ENCODE results near the gene SPON2.
A peak's percentile ranks its signal among the peaks of the same experiment; 100 is the strongest.

The SPON2 gene

DNA sequence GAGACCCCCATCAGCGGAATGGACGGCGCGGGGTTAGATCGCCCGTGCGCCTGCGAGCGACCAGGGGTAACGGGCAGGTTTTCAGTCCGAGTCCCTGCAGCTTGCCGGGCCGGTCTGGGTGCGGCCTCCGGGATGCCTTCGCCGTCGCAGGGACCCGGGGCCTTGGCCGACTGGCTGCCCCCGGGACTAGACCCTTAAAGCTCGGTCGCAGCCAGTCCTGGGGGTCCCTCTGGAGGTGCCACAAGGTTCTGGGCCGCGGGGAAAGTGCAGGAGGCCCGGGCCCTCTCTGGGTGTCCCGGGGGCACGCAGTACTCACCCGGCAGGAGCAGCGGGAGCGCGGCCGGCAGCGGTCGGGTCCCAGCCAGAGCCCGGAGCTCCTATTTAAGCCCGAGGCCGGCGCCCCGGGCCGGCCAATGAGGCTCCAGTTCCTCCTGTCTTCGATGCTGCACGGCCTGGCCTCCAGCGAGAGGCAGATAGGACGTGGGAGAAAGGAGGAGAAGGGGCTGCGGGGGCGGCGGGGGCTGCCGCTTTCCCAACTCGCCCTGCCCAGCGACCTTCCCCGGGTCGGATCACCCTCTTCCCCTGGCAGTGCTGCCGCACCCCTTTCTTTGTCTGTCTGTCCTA is at the start of gene SPON2:
Gene SPON2, minus strand, starts transcription at position 356 of the 624 bp plus-strand sequence.
- DNase-seq: no peak

DNA sequence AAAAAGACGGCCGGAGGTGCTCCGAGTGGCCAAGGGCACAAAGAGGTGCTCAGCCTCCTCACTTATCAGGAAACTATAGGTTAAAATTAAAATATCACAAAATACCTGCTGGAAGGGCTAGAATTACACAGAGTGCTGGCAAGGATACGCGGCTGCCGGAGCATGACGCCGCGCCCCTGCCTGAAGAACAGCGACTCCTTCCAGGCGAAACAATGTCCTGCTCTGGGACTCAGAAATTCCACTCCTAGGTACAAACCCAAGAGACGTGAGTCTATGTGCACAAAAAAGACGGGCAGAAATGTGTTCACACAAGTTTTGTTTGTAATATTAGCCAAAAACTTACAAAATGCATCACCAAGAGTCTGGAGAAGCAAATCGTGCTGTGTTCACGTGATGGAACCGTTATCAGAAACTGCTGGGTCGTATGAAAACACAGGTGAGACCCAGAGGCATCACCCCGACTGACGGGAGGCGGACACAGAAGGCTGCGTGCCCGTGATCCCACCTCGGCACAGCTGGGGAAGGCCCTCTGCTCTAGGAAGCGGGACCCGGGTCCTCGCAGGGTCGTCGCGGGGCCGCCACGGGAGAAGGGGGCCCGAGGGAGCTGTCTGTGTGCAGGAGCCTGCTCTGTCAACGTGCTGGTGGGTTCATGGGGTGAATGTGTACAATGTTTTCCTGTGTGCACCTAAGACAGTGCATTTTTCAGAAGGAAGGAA is 48.9 kb upstream of the SPON2 start:
- DNase-seq: no peak

DNA sequence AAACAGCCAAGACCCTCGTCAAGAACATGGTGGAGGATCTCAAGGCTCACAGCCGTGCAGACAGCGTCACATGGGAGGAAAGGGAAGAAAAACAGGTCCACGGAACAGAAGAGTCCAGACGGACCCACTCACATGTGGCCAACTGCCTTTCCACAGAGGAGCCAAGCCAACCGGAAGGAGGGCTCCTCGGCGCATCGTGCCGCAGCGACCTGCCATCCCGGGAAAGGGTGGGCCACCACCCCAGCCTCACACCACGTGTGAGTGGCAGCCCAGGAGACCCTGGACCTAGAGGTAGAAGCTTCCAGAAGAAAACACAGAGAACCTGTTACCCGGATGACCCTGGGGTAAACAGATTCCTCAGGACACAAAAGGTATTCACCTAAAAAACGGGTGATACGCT is 48.2 kb upstream of the SPON2 start:
- no peak for DNase-seq

DNA sequence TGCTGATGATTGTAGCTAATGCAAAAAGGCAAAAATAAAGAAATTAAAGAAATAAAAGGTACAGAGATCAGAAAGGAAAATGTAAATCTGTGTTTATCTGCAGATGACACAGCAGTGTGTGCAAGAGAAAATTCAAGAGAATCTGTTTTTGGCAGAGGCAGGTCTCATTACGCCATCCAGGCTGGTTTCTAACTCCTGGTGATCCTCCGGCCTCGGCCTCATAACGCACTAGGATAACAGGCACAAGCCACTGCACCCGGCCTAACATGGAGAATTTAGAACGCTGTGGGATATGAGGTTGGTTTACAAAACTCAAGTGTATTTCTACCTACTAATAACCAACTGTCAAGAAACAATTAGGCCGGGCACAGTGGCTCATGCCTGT is 47.2 kb upstream of the SPON2 start:
- DNase-seq: no peak

DNA sequence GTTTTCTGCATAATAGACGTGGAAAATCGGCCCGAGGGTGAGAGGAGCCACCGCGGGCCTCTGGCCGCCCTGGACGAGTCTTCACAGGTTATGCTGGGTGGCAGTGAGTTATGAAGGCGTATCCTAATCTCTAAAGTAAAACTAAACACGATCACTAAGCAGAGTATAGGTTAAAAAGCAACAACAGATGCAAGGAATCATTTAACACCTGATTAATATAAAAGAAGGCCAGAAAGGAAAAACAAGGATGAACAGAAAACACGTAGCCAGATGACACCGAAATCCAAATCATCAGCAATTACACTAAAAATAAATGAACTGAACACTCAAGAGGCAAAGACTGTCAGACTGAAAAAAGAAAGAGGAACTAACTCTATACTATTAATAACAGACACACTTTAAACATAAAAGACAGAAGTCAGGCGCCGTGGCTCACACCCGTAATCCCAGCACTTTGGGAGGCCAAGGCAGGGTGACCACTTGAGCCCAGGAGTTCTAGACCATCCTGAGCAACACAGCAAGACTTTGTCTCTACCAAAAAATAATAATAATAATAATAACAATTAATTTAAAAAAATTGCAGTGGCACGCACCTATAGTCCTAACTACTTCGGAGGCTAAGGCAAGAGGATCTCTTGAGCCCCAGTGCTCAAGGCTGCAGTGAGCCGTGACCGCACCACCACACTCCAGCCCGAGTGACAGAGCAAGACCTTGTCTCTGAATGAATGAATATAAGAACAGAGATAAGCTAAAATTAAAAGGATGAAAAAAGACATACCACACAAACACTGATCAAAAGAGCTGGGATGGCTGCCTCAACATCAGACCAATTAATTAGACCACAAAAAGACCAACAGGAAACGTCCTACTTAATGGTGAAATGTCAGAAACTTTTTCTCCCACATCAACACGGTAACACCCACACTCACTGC is 46.5 kb upstream of the SPON2 start:
- DNase-seq: no peak

DNA sequence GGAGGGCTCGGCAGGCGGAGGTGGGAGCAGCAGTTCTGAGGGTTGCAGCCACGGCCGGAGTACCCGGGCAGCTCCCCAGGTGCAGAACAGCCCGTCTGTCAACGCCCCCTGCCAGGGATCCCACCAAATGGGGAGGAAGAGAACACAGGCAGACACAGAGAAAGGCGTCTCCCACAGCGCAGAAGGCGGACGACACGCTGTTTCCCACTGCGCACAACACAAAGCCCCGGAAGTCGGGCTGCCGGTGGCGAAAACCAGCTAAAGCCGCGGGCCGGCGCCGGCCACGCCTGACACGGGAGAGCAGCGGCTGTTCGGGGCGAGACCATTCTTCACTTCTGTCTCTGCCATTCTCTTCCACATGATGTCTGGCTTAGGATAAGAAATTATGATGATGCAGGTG is 45.0 kb upstream of the SPON2 start:
- DNase-seq: no peak

DNA sequence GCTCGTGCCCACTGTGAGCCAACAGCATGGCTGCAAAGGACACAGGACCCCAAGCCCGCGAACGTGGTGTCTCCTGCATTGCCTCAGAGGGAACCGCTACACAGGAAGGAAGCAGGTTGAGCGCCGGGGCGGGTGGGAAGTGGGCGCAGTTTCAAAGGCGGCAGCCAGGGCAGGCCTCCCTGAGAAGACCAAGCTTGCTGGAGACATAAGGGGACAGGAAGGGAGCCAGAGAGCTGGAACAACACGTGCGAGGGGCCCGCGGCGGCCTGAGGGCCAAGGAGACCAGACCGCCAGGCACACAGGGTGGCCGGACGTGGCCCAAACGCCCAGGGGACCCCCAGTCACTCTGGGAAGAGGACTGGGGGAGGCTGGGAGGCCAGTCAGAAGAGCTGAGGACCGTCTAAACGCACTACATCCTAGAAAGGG is 44.5 kb upstream of the SPON2 start:
- peak in 4 of 56 donors; percentile 1 to 30 (median 14) for DNase-seq

DNA sequence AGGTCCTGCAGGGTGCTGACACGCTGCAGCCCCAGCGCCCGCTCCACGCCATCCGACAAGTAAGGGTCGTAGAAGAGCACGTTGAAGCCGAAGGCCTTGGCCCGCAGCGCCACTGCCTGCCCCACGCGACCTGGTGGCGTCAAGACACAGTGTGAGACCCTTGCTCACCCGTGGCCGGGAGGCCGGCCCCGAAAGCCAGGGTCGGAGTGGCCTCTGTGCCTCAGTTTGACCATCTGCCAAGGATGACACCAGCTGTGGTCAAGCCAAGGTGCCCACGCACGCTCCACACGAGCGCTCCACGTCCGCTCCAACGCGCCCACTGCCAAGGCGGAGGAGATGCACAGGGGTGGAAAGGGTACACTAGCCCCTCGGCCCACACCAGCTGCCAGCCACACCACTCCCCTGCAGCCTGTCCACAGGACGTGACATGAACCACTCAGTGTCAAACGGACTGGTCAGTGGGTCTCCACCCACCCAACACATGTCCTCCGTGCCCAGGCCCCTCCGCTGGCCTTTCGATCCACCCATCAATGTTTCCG is 43.8 kb upstream of the SPON2 start:
- no peak for DNase-seq

DNA sequence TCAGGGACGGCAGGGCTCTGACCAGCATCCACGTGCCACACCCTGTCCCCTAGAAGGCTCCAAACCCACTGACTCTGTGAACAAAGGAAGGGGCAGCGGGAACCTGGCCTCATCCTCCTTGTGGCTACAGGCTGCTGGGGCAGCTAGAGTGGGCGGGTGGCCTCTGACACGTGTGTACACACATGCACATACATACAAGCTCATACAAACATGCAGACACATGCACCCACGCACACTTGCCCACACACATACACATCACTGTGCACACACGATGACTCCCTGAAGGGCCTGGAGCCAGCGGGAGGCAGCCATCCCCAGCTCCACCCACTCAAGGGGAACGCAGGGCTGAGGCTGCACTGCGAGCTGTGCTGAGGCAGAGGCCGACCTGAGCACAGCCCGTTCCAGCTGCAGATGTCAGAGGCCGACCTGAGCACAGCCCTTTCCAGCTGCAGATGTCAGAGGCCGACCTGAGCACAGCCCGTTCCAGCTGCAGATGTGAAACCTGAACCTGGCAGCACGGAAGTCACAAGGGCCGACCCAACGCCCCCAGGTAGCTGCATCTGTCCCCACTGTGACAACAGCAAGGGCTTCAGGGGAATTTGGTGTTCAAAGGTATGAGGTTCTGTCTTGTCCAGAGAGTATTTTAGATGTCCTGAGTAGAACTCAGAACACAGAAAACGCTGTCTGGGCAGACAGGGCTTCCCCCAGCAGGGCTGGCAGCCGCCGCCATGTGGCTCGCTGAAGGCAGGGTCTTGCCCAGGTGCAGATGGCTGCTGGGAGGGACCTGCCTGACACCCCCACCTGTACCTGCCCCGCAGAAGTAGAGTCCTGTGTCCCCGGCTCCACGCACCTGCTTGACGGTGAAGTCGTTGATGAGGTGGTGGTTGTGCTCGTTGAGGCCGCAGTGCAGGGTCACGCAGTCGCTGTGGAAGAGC is 43.0 kb upstream of the SPON2 start:
- peak in 4 of 56 donors; percentile 20 to 30 (median 22) for DNase-seq

DNA sequence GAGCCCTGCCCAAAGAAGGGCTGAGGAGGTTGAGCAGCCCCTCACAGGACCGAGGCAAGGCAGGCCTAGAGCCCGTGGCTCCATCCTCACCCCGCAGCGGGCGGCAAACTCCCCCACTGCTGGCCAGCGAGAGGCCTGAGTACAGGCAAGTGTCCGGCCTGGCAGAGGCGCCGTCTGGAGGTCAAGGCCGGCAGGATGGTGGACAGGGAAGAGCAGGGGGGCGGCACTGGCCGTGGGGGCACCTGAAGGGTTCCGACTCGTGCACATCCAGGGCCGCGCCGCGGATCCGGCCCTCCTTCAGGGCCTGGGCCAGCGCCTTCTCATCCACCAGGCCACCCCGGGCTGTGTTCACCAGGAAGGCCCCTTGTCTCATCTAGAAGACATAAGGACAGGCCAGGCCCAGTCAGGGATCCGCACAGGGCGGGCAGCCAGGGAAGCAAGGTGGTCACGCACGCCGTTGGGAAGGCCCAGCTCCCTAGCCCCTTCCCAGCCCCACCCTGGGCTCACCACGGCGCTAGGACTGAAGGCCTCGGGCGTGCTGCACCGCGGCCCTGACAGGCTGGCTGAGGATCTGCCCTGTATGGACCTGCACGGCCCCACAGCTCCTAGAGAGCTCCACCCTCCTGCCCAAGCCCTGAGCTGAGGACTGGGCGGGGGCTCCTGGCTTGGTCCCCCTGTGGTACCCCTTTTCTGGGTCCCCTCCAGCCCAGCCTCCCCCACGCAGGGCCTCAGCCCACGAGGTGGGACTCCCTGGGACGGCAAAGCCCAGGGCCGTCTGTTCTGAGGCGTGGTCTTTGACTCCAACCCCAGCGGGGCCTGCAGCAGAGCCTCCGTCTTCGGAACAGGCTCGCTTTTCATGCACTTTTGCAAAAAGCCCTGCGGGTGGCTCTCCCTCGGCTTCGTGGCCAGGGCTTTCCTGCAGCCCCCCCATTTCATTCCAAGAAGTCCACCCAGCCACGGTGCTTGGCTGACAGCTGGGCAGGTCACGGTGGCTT is 42.0 kb upstream of the SPON2 start:
- no peak for DNase-seq

DNA sequence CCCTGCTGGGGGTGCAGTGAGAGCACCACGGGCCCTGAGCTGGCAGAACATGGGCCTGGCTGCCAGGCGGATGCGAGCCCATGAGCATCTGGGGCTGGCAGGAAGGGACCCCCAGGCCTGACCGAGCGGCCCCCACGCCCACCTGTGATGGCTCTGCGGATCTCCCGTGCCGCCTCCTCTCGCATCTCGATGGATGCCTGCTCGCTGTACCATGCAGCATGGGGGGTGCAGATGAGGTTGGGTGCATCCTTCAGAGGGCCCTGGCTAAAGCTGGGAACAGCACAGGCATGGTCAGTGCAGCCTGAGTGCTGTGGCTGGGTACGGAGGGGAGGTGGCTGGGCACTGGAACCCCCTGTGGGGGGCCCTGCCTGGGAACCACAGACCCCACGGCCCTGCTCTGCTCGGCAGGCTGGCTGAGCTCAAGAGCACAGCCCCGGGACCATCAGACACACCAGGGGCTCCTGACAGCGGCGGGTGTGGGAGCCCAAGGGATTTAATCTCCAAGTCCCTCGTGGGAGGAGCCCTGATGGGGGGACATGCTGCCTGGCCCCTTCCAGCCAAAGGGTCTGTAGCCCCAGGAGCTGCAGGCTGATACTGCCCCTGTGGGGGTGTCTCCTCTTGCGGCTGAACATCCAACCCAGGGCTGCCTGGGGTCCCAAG is 41.1 kb upstream of the SPON2 start:
- no peak for DNase-seq

DNA sequence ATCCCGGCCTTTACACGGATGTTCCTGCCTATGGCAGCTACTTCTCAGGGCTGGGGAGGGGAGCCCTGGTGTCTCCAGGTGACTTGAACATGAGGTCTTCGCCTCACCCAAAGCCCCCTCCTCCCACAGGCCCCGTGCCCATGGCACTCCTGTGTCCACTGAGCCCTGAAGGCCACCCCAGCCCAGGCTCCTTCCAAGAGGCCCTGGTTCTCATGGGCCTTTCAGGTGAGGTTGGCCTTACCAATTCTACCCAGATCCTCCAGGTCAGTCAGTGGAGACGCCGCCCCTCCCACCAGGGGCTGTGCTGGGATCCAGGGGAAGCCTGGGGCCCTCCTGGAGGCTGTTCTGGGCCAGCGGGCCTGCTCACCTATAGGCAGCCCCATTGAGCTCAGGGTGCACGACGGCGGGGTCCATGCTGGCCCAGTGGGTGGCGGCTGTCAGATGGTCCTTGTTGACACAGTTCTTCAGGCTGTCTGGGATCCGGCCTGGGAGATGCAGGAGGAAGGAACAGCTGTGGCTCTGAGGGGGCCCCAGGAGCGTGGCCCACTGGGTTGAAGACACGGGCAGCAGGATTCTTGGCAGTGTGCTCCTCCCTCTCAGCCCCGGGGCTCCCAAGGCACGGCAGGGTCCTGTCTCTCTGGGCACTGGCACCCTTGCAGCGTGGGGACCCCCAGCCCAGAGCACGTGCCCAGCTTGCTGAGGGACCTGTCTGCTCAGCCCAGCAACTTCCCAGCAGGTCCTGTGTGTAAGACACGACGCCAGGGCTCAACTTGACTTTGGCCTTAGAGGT is 40.4 kb upstream of the SPON2 start:
- DNase-seq: no peak

DNA sequence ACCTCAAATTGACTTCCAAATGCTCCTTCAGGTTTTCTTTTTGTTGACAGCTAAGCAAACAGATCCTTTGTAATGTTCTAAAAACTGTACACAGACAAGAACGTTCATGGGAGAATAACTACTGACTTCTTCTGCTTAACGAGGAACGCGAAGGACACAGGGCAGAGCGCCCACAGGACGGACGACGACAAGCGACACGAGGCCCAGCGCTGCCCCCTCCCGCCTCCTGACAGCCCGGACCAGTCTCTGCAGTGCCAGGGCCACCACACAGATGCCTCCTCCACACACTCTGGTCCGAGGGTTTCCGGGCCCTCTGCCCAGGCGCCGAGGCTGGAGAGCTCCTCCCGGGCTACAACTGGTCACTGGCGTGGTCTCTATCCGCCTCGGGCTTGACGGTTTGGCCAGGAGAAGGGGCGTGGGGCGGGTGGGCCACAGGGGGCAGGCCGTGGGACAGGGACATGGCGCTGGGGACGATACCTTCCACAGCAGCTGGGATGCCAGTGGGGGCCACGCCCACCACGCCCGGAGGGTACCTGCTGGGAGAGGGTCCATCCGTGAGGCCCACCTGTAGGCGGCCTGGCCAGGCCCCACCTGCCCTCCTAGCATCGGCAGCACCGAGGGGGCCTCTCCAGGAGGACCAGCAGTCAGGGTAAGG is 39.6 kb upstream of the SPON2 start:
- DNase-seq: peak in 31 of 56 donors; percentile 11 to 74 (median 42)

DNA sequence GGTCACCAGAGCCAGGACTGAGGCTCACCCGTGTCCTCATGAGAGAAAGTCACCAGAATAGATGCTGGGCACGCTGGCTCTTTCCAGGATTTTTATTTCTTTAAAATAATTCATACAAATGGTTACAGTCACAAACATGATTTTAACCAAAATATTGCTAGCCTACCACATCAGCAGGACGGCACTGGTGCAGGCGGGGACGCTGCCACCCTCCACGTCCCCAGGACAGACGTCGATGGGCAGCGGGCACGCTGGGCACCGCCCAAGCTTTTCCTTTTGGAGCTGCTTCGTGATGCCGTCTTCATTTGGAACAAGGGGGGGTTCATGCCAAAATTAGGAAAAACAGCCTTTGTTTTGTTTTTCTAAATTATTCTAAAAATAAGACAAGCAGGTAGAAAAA is 39.0 kb upstream of the SPON2 start:
- DNase-seq: no peak

DNA sequence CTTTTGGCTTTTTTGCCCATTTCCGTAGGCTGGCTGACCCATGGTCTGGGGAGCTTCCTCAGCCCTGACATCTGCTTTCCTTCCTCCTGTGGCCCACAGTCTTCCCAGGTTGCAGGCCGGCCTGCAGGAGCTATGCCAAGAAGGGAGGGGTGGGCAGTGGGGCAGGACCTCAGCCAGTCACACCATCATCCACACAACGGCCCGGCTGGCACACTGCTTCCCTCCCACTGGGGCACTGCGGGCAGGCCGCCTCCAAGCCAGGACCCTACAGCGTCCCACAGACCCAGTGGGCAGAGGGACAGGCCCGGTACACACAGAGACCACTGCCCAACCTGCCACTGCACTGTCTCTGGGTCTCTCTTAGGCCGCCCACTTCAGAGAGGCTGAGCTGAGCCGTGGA is 38.6 kb upstream of the SPON2 start:
- DNase-seq: no peak

DNA sequence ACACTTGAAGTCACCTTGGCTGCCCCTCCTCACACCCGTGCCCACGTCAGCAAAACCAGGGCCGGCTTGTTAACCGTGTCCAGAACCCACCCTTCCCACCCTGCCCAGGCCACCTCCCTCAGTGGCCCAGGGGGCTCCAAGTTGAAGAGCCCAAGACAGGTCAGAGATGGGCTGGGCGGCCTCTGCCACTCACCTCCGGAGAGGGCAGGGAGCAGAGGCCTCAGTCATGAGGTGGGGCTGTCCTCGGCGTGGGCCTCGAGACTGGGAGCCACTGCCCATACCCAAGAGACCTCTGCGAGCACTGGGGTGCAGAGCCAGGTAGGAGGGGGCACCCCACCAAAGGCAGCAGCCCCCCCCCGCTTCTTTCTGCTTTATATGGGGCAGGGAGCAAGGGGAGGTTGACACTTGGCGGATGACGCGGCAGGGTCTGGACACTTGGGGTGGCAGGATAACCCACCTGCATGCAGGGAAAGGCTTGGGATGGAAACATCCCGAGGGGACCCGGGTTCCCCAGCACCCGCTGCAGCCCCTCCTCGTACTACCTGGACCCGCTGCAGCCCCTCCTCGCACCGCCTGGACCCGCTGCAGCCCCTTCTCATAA is 38.0 kb upstream of the SPON2 start:
- no peak for DNase-seq

DNA sequence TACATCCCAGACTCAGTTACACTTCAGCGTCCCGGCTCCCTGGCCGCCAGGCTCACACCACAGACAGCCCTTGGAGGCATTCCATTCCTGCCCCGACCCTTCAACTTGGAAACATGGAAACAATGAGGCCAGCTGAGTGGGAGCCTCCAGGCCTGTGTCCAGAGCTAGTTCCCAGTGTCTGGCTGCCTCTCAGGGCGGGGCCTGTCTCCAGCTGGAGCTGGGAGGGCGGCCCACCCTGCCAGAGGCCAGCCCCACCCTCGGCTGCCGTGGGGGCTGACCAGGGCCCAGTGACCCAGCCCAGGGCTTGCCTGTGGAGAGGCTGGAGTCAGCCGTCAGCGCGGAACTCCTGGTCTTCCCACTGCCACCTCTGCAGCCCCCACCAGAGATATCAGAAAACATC is 37.4 kb upstream of the SPON2 start:
- DNase-seq: peak in 38 of 56 donors; percentile 18 to 79 (median 44)

Measured in nucleus accumbens (tissue), 56 donors.